K562 (cell line): Measurements from ENCODE around the gene ATP5F1D. TPM values are rescaled to one million over a fixed set of nuclear protein-coding genes. Genes with fewer than 3 reads are reported as not detected.

ENCODE experiments used
- DACH1 ChIP-seq: fragments of 450-650 bp; IDR thresholded peaks from 2 replicates; pipeline ENCODE4 v1.6.1; 2018; ENCODE audit not compliant: partially characterized antibody
- EP400 ChIP-seq: fragments of 450-650 bp; IDR thresholded peaks from 2 replicates; pipeline ENCODE4 v1.6.1; 2017; ENCODE audit warnings: antibody characterized with exemption, mild to moderate bottlenecking, moderate library complexity
- JUND ChIP-seq, 2 experiments: IDR thresholded peaks; 2 replicates in 1 of 2; 3 replicates in 1 of 2; pipeline ENCODE4 v1.6.1; 2011; ENCODE audit warnings: borderline replicate concordance in 2 of 2, low read depth in 2 of 2, low read length in 2 of 2, improper control_type of control experiment in 1 of 2, missing biosample characterization in 1 of 2, missing genetic modification characterization in 1 of 2, missing genetic modification reagents in 1 of 2
- KDM1A ChIP-seq, 2 experiments: fragments of 450-650 bp; IDR thresholded peaks; 2 replicates each; pipeline ENCODE4 v1.6.1; 2016; ENCODE audit warnings: mild to moderate bottlenecking in 2 of 2
- L3MBTL2 ChIP-seq: fragments of 450-650 bp; IDR thresholded peaks from 2 replicates; pipeline ENCODE4 v1.6.1; 2016; ENCODE audit warnings: mild to moderate bottlenecking, moderate library complexity
- MYC ChIP-seq, 2 experiments: fragments of 250-450 bp in 1 of 2; sonication (Bioruptor Pico) in 1 of 2; IDR thresholded peaks; 2 replicates each; pipeline versions ENCODE4 v1.5.1 to v1.6.1; 2012 to 2021; ENCODE audit warnings: low read depth in 2 of 2, borderline replicate concordance in 1 of 2, improper control_type of control experiment in 1 of 2, low read length in 1 of 2, mild to moderate bottlenecking in 1 of 2, moderate library complexity in 1 of 2
- NFIC ChIP-seq: fragments of 450-650 bp; IDR thresholded peaks from 2 replicates; pipeline ENCODE4 v1.6.1; 2017; ENCODE audit warnings: mild to moderate bottlenecking, inconsistent platforms
- NR2C2 ChIP-seq, 2 experiments: fragments of 200-800 bp in 1 of 2; sonication (Bioruptor generic) in 1 of 2; sonication (generic) in 1 of 2; formaldehyde crosslinking in 1 of 2; IDR thresholded peaks; 2 replicates each; pipeline versions ENCODE4 v1.6.1 to v1.8.0; 2016 to 2022; ENCODE audit warnings: mild to moderate bottlenecking in 1 of 2, missing compliant biosample characterization in 1 of 2, missing genetic modification characterization in 1 of 2, missing genetic modification reagents in 1 of 2
- PBX2 ChIP-seq, 2 experiments: IDR thresholded peaks in 1 of 2; conservative IDR thresholded peaks in 1 of 2; 2 replicates each; pipeline ENCODE4 v1.6.1; 2016; ENCODE audit warnings: low read depth in 2 of 2, mild to moderate bottlenecking in 1 of 2, missing compliant biosample characterization in 1 of 2, missing genetic modification characterization in 1 of 2, moderate library complexity in 1 of 2
- POU5F1 ChIP-seq: fragments of 150-350 bp; IDR thresholded peaks from 2 replicates; pipeline ENCODE4 v1.6.1; 2014; ENCODE audit warnings: borderline replicate concordance, low read length, low read depth, mild to moderate bottlenecking; ENCODE audit not compliant: partially characterized antibody
- TBP ChIP-seq: optimal IDR thresholded peaks from 2 replicates; pipeline ENCODE3; 2011; ENCODE audit warnings: low read depth, low read length, improper control_type of control experiment
- ZBTB17 ChIP-seq: fragments of 450-650 bp; formaldehyde crosslinking; IDR thresholded peaks from 2 replicates; pipeline ENCODE4 v1.4.0; 2020; ENCODE audit warnings: mild to moderate bottlenecking
- ZBTB34 ChIP-seq: fragments of 250-450 bp; sonication (Bioruptor Pico); IDR thresholded peaks from 2 replicates; pipeline ENCODE4 v1.8.0; 2021; ENCODE audit warnings: mild to moderate bottlenecking, moderate library complexity
- ZFX ChIP-seq: sonication (generic); formaldehyde crosslinking; IDR thresholded peaks from 2 replicates; pipeline ENCODE4 v1.8.0; 2022; ENCODE audit warnings: mild to moderate bottlenecking, missing genetic modification reagents, moderate library complexity
- ZNF263 ChIP-seq: sonication (generic); formaldehyde crosslinking; IDR thresholded peaks from 2 replicates; pipeline ENCODE4 v1.8.0; 2022; ENCODE audit warnings: mild to moderate bottlenecking, missing genetic modification reagents, borderline replicate concordance
- polyA plus RNA-seq, 8 experiments: library from polyadenylated mRNA; depleted of rRNA in 4 of 8; stranded (reverse) in 5 of 8; unstranded in 3 of 8; fragments of >200 nt; fragmentation: Nextera tagmentation in 2 of 8; fragmentation: Illumina TruSeq in 1 of 8; extraction: Ambion mirVana in 2 of 8; extraction: Trizol in 1 of 8; gene quantifications; 2 replicates each; pipeline versions ENCODE4 v1.2.1 to v1.2.3, GENCODE V29; 2011 to 2014; ENCODE audit warnings: inconsistent platforms in 1 of 8, missing spikeins in 1 of 8
- total RNA-seq, 7 experiments: library from RNA; depleted of rRNA in 6 of 7; stranded (reverse); fragments of >200 nt in 6 of 7; fragmentation: Illumina TruSeq in 2 of 7; extraction: Trizol in 2 of 7; gene quantifications; 2 replicates each; pipeline versions ENCODE4 v1.2.1 to v1.2.3, GENCODE V29; 2011 to 2021; ENCODE audit warnings: low replicate concordance in 1 of 7
- TF ChIP-seq, protein P1 (sequence below): sonication (generic); formaldehyde crosslinking; IDR thresholded peaks from 2 replicates; pipeline ENCODE4 v1.4.0; 2020; ENCODE audit warnings: mild to moderate bottlenecking, missing genetic modification reagents
- TF ChIP-seq, protein P2 (sequence below): sonication (generic); formaldehyde crosslinking; IDR thresholded peaks from 2 replicates; pipeline ENCODE4 v1.8.1; 2023; ENCODE audit warnings: mild to moderate bottlenecking, missing genetic modification reagents

Gene ATP5F1D
- total and polyA plus RNA-seq, 9 of the 15 experiments (the other 6 are each of a cell fraction or from before 2014, with no cell fraction given): 3.9 to 409 (median 36.8) TPM

DNA sequence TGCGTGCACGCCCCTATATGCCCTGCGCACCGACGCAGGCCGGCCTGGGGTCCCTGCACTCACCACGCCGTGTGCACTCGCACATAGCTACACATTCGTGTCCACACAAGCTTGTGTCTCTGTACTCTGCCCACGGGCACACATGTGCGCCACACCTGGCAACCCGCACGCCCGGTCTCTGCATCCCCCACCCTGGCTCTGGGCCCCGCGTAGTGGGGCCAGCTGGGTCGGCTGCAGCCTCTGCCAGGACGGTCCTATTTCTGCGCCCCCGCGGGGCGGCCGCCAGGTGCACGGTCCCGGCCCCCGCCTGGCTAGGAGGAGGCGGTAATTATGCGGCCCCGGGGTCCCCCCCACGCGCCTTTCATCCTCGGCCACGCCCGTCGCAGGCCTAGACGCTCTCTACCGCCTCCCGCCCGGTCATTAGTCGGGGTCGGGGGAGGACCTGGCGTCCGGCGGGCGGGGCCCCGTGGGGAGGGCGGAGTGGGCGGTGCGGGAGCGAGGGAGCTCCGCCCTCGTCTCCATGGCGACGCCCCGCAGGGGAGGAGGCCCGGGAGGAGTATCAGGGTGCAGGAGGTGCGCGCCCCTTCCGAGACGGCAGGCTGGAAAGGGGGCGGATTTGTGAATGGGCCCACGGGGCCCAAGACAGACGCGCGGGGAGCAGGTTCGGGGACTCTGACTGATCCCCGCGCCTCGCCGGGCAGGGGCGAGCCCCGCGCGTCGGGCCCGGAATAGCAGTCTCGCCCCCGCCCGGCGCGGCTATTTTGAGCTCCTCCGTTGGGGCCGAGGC, 24.8 kb downstream of the ATP5F1D start (continued):
- TF ChIP-seq MYC (IDR thresholded peaks at IDR 0.05; ENCODE audit: low read depth, low read length) (0 out of 2 replicates have a peak, but pooled peaks have one; percentile 39), MYC (CRISPR knock-in tag; IDR thresholded peaks at IDR 0.05; ENCODE audit: borderline replicate concordance, low read depth) (no peak; the same call in 1 of the 2 replicates), POU5F1 (no peak), NR2C2 (CRISPR knock-in tag; IDR thresholded peaks at IDR 0.05) (no peak; the same call in 1 of the 2 replicates), NR2C2 (tag; IDR thresholded peaks at IDR 0.05) (peak; percentile 70), ZBTB17 (CRISPR knock-in tag) (0 out of 2 replicates have a peak, but pooled peaks have one; percentile 55), L3MBTL2 (peak; percentile 68; the same call in 1 of the 2 replicates), NFIC (peak; percentile 22; the same call in 1 of the 2 replicates), ZBTB34 (CRISPR knock-in tag) (no peak), TBP (peak; percentile 38), PBX2 (CRISPR knock-in tag; IDR thresholded peaks at IDR 0.05; ENCODE audit: low read depth) (no peak), PBX2 (tag; conservative IDR thresholded peaks at IDR 0.05; ENCODE audit: low read depth) (no peak), JUND (IDR thresholded peaks at IDR 0.05; ENCODE audit: borderline replicate concordance, low read depth, low read length) (peak; percentile 53), JUND (tag; IDR thresholded peaks at IDR 0.05; ENCODE audit: borderline replicate concordance, low read depth, low read length) (no peak; the same call in 2 of the 3 replicates), KDM1A (IDR thresholded peaks at IDR 0.05) (peak in 1 of 2 experiments; percentile 60; a peak in 1 of 4 replicates), ZNF263 (CRISPR knock-in tag) (peak; percentile 95), EP400 (no peak; the same call in 1 of the 2 replicates), DACH1 (peak; percentile 68), ZFX (CRISPR knock-in tag) (peak; percentile 48; the same call in 1 of the 2 replicates)
- TF ChIP-seq, protein P1, sequence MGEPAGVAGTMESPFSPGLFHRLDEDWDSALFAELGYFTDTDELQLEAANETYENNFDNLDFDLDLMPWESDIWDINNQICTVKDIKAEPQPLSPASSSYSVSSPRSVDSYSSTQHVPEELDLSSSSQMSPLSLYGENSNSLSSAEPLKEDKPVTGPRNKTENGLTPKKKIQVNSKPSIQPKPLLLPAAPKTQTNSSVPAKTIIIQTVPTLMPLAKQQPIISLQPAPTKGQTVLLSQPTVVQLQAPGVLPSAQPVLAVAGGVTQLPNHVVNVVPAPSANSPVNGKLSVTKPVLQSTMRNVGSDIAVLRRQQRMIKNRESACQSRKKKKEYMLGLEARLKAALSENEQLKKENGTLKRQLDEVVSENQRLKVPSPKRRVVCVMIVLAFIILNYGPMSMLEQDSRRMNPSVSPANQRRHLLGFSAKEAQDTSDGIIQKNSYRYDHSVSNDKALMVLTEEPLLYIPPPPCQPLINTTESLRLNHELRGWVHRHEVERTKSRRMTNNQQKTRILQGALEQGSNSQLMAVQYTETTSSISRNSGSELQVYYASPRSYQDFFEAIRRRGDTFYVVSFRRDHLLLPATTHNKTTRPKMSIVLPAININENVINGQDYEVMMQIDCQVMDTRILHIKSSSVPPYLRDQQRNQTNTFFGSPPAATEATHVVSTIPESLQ (CRISPR knock-in tag): no peak
- TF ChIP-seq, protein P2, sequence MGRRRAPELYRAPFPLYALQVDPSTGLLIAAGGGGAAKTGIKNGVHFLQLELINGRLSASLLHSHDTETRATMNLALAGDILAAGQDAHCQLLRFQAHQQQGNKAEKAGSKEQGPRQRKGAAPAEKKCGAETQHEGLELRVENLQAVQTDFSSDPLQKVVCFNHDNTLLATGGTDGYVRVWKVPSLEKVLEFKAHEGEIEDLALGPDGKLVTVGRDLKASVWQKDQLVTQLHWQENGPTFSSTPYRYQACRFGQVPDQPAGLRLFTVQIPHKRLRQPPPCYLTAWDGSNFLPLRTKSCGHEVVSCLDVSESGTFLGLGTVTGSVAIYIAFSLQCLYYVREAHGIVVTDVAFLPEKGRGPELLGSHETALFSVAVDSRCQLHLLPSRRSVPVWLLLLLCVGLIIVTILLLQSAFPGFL: no peak
